Subcutaneous adipose tissue (tissue), 4 donors: ENCODE results near the gene PSAPL1. TPM values are rescaled to one million over a fixed set of nuclear protein-coding genes. Genes with fewer than 3 reads are reported as not detected.

Experiments
- CTCF ChIP-seq: fragments of 450-650 bp; IDR thresholded peaks from one replicate; pipeline ENCODE4 v1.5.1; 2016; ENCODE audit warnings: low read depth, mild to moderate bottlenecking, control low read depth, antibody characterized with exemption, moderate library complexity
- total RNA-seq, 4 donors: library from RNA; depleted of rRNA; stranded (reverse); fragments of >200 nt; gene quantifications; one replicate each; pipeline ENCODE4 v1.1.0, GENCODE V29; 2016

PSAPL1 gene
- total RNA-seq, 4 donors from 2014 or later: not detected

GRCh38 chr4:7439699-7440098 is 5.0 kb upstream of the PSAPL1 start:
- no peak for TF ChIP-seq CTCF

- no peak for TF ChIP-seq CTCF
Measured at GRCh38 chr4:7436256-7436655, 1.5 kb upstream of the PSAPL1 start.

- no peak for TF ChIP-seq CTCF
Measured at GRCh38 chr4:7435471-7436061, 836 bp upstream of the PSAPL1 start.

GRCh38 chr4:7434141-7434765 is 477 bp downstream of the PSAPL1 start:
- no peak for TF ChIP-seq CTCF

GRCh38 chr4:7433376-7434140 is 1.2 kb downstream of the PSAPL1 start:
- no peak for TF ChIP-seq CTCF

GRCh38 chr4:7432531-7433375 is 2.0 kb downstream of the PSAPL1 start:
- TF ChIP-seq CTCF: no peak
